Fibroblast of mammary gland (primary cell): ENCODE measurements around the gene CYB561.

ENCODE experiments used
- DNase-seq: peaks from one replicate; pipeline ENCODE4 v3.0.0-alpha.2; 2010; ENCODE audit warnings: low read depth
- H3K4me3 ChIP-seq: 2 replicates; pipeline ENCODE4 v1.5.1; 2011; ENCODE audit warnings: low read depth, mild to moderate bottlenecking, low read length, moderate library complexity; ENCODE audit not compliant: control insufficient read depth
- TF ChIP-seq, protein P1 (sequence below): conservative IDR thresholded peaks from 2 replicates; pipeline ENCODE4 v1.5.1; 2011; ENCODE audit warnings: low read depth, low read length, inconsistent platforms; ENCODE audit not compliant: control insufficient read depth, insufficient read depth

The CYB561 gene

DNA sequence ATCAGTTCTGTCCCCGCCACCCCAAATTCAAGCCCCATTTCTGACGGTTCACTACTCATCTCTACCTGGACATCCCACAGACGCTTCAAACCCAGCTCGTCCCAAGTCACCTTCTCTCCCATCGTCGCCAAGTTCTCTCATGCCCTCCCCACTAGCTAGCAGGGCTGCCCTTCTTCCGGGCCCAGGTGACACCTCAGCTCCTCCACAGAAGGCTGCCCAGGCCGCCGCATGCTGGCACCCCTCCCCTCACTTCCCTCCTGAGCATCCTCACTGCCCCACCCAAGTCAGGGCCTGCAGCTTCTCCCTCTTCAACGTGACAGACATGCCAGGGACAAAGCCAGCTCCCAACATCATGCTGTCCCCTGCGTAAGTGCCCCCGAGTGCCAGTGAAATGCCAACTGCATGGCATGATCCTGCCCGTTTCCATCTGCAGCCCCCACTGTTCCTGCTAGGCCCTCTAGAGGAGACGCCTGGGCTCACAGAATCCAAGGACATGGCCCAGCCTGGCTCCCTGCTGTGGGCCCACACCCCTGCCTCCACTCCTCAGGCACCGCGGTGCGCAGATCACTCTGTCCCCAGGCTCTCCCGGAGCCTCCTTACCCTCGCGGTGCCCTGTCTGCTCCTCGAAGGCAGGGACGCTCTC is 5.9 kb downstream of the CYB561 start:
- TF ChIP-seq, protein P1, sequence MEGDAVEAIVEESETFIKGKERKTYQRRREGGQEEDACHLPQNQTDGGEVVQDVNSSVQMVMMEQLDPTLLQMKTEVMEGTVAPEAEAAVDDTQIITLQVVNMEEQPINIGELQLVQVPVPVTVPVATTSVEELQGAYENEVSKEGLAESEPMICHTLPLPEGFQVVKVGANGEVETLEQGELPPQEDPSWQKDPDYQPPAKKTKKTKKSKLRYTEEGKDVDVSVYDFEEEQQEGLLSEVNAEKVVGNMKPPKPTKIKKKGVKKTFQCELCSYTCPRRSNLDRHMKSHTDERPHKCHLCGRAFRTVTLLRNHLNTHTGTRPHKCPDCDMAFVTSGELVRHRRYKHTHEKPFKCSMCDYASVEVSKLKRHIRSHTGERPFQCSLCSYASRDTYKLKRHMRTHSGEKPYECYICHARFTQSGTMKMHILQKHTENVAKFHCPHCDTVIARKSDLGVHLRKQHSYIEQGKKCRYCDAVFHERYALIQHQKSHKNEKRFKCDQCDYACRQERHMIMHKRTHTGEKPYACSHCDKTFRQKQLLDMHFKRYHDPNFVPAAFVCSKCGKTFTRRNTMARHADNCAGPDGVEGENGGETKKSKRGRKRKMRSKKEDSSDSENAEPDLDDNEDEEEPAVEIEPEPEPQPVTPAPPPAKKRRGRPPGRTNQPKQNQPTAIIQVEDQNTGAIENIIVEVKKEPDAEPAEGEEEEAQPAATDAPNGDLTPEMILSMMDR, result no peak
- DNase-seq, result no peak
- no peak overlapping the region for H3K4me3 ChIP-seq

DNA sequence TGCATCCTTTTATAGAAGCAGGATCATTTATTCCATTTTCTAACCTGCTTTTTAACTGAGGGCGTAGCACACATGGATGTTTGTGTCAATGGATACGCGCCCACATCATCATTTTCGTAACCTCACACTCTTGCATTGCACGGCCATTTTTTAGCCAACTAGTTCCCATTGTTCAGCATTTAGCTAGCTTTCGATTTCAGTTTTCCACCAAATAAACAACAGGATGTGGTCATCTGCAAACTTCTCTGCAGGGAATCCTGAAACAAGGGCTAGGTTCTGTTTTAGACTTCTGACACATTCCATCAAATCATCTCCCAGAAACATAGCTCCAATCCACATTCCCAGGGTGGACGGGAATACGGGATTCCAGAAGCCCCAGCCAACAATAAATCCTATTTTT is 6.4 kb downstream of the CYB561 start:
- TF ChIP-seq, protein P1, result no peak
- H3K4me3 ChIP-seq, result no peak overlapping the region
- peak; percentile 79 for DNase-seq

DNA sequence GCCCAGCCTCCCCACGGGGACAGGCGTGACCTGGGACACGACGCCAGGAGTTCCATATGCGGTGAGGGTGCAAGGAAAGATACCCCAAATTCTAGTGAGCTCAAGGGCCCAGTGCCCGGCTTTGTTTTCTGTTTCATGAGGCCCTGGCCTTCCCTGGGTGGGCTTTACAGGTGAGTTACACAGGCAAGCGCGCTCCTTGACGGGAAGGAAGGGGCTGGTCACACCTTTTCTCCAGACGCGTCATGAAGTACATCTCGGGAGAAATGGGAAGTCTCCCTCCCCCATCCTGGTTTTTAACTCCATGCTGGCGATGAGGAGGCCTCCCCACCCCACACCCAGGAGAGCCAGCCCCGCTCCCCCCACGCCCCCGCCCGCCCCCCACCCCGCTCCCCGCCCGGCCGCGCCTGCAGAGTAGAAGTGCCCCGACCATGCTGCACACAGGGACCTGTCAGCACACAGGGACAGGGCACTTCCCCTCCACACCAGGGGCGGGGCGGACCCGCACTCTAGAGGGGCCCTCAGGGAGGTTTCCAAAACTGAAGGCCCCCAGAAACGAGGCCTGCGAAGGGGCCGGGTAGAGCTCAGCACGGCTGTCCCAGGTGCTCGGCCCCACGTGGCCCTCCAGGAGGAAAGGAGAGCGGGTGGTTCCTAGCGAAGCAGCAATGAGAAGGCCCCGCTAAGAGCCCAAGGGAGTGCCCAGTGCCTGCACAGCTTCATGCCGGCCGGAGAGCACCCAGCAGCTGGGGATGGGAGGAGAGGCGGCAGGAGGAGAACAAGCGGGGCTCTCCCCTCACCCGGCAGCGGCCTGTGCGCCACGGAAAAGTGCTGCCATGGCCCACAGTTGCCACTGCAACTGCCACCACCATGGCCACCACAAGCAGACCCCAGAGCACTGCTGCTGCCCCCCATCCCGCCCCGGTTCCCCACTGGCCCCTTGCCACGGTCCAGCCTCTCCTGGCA is 7.7 kb downstream of the CYB561 start:
- TF ChIP-seq, protein P1, result no peak
- no peak overlapping the region for H3K4me3 ChIP-seq
- no peak for DNase-seq

DNA sequence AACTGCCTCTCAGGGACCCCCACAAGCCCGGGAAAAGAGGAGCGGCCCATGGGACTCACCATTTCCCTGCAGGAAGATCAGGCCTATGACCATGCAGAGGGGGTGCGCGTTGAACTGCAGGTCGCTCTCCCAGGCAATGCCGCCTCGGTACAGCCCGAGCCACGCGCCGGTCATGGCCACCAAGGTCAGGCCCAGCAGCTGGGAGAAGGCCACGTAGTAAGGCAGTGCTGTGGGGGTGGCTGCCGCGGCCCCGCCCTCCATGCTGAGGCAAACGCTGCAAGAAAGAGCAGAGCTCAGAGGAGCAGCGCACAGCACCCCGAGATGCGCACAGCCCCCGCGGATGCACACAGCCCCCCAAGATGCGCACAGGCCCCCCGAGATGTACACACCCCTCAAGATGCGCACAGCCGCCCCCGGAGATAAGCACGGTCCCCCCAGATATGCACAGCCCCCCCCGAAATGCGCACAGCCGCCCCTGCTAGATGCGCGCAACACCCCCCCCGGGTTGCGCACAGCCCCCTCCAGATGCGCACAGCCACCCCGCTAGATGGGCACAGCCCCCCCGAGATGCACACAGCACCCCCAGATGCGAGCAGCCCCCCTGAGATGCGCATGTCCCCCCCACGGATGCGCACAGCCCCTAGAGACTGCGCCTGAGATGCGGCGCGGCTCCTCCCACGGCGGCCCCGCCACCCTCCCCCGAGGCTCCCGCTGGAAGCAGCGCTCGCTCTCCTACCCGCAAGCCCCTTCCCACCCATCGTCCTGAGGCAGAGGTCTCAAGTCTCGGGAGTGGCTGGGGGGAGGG is 8.6 kb downstream of the CYB561 start:
- H3K4me3 ChIP-seq, result peak overlapping the region; percentile 3
- DNase-seq, result peak; percentile 56
- TF ChIP-seq, protein P1, result no peak

DNA sequence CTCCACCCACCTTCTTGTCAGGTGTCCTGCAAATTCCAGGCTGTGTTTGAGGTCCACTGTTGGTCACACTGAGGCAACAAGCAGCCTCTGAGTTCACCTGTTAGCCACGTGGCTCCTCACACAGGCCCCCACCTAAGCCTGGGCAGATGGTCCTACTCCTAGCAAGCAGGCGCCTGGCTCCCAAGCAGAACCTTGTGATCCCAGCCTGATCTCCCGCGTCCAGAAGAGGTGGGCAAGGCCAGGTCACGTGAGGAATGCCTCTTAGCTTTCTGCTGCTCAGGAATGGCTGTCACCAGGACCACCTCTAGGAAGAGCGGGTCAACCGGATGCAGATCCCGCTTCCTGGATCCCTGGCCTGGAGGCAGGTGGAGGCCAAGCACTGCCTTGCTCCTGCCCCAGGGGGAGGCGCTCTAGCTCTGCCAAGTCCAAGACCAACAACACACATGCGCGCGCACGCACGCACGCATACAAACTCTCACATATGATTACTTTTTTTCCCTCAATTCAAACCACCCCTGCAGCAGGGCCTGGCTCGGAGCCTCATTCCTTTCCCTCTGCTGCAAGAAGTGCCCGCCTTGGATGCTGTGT is 9.5 kb downstream of the CYB561 start:
- no peak overlapping the region for H3K4me3 ChIP-seq
- TF ChIP-seq, protein P1, result peak; percentile 19
- peak; percentile 61 for DNase-seq
